Skeletal muscle satellite cell (primary cell): ENCODE measurements around the gene TMEM213.

Experiments used
- H3K27me3 ChIP-seq: 2 replicates; pipeline ENCODE4 v1.7.0; 2013; ENCODE audit warnings: low read length; ENCODE audit not compliant: control insufficient read depth, insufficient read depth
- H3K36me3 ChIP-seq: 2 replicates; pipeline ENCODE4 v1.7.0; 2013; ENCODE audit warnings: mild to moderate bottlenecking, control low read depth, low read length; ENCODE audit not compliant: insufficient read depth
- H3K4me1 ChIP-seq: 2 replicates; pipeline ENCODE4 v1.7.0; 2013; ENCODE audit warnings: low read length; ENCODE audit not compliant: control insufficient read depth, insufficient read depth
- H3K4me2 ChIP-seq: 2 replicates; pipeline ENCODE4 v1.7.0; 2013; ENCODE audit warnings: mild to moderate bottlenecking, low read length
- H3K4me3 ChIP-seq: 2 replicates; pipeline ENCODE4 v1.7.0; 2013; ENCODE audit warnings: low read length
- H3K9ac ChIP-seq: 2 replicates; pipeline ENCODE4 v1.7.0; 2013; ENCODE audit warnings: mild to moderate bottlenecking, low read depth, low read length, moderate library complexity
- H3K9me3 ChIP-seq: replicated peaks from 2 replicates; pipeline ENCODE4 v1.7.0; 2013; ENCODE audit warnings: mild to moderate bottlenecking, control low read depth, low read length

The TMEM213 gene

GRCh38 chr7:138825049-138825721 lies 27.4 kb downstream of the TMEM213 start:
- no peak overlapping the region for H3K9ac ChIP-seq
- no peaks in the 10 kb centered on the region for H3K4me1 ChIP-seq
- H3K36me3 ChIP-seq, result no peaks in the 10 kb centered on the region
- H3K4me3 ChIP-seq, result no peak overlapping the region
- no peak overlapping the region for H3K4me2 ChIP-seq
- H3K27me3 ChIP-seq, result no peaks in the 10 kb centered on the region
- no peaks in the 10 kb centered on the region for H3K9me3 ChIP-seq

- Histone ChIP-seq H3K27me3 (no peaks in the 10 kb centered on the region), H3K9me3 (no peaks in the 10 kb centered on the region), H3K4me3 (no peak overlapping the region), H3K36me3 (no peaks in the 10 kb centered on the region), H3K4me2 (no peak overlapping the region), H3K4me1 (no peaks in the 10 kb centered on the region), H3K9ac (no peak overlapping the region)
Measured at GRCh38 chr7:138828302-138828701, 30.5 kb downstream of the TMEM213 start.

GRCh38 chr7:138829335-138829734 lies 31.5 kb downstream of the TMEM213 start:
- Histone ChIP-seq H3K27me3 (no peaks in the 10 kb centered on the region), H3K9me3 (no peaks in the 10 kb centered on the region), H3K9ac (no peak overlapping the region), H3K4me2 (no peak overlapping the region), H3K36me3 (no peaks in the 10 kb centered on the region), H3K4me1 (no peaks in the 10 kb centered on the region), H3K4me3 (no peak overlapping the region)

GRCh38 chr7:138832966-138833365 lies 35.2 kb downstream of the TMEM213 start:
- no peak overlapping the region for H3K4me2 ChIP-seq
- H3K27me3 ChIP-seq, result no peaks in the 10 kb centered on the region
- H3K9ac ChIP-seq, result no peak overlapping the region
- no peaks in the 10 kb centered on the region for H3K9me3 ChIP-seq
- no peak overlapping the region for H3K4me3 ChIP-seq
- no peaks in the 10 kb centered on the region for H3K4me1 ChIP-seq
- no peaks in the 10 kb centered on the region for H3K36me3 ChIP-seq

- H3K4me1 ChIP-seq, result no peaks in the 10 kb centered on the region
- H3K9me3 ChIP-seq, result no peaks in the 10 kb centered on the region
- no peaks in the 10 kb centered on the region for H3K27me3 ChIP-seq
- H3K36me3 ChIP-seq, result no peaks in the 10 kb centered on the region
- no peak overlapping the region for H3K9ac ChIP-seq
- no peak overlapping the region for H3K4me3 ChIP-seq
- H3K4me2 ChIP-seq, result no peak overlapping the region
Measured at GRCh38 chr7:138833596-138833995, 35.8 kb downstream of the TMEM213 start.

- Histone ChIP-seq H3K4me2 (no peak overlapping the region), H3K4me1 (no peaks in the 10 kb centered on the region), H3K36me3 (no peaks in the 10 kb centered on the region), H3K9me3 (no peaks in the 10 kb centered on the region), H3K4me3 (no peak overlapping the region), H3K9ac (no peak overlapping the region), H3K27me3 (no peaks in the 10 kb centered on the region)
Measured at GRCh38 chr7:138834583-138834982, 36.8 kb downstream of the TMEM213 start.

GRCh38 chr7:138835087-138835486 lies 37.3 kb downstream of the TMEM213 start:
- no peaks in the 10 kb centered on the region for H3K27me3 ChIP-seq
- H3K9ac ChIP-seq, result no peak overlapping the region
- no peaks in the 10 kb centered on the region for H3K4me1 ChIP-seq
- H3K9me3 ChIP-seq, result no peaks in the 10 kb centered on the region
- H3K4me2 ChIP-seq, result no peak overlapping the region
- H3K4me3 ChIP-seq, result no peak overlapping the region
- H3K36me3 ChIP-seq, result no peaks in the 10 kb centered on the region

- H3K36me3 ChIP-seq, result no peaks in the 10 kb centered on the region
- H3K4me1 ChIP-seq, result no peaks in the 10 kb centered on the region
Measured at GRCh38 chr7:138837627-138838026, 39.8 kb downstream of the TMEM213 start.

GRCh38 chr7:138838166-138838565 lies 40.4 kb downstream of the TMEM213 start:
- Histone ChIP-seq H3K9me3 (no peaks in the 10 kb centered on the region), H3K9ac (no peak overlapping the region), H3K27me3 (no peaks in the 10 kb centered on the region), H3K36me3 (no peaks in the 10 kb centered on the region), H3K4me3 (no peak overlapping the region), H3K4me1 (no peaks in the 10 kb centered on the region), H3K4me2 (no peak overlapping the region)

More at GRCh38 chr7:138837627-138838026, 39.8 kb downstream of the TMEM213 start:
- H3K9me3 ChIP-seq, result no peaks in the 10 kb centered on the region
- no peak overlapping the region for H3K9ac ChIP-seq
- no peak overlapping the region for H3K4me2 ChIP-seq
- H3K27me3 ChIP-seq, result no peaks in the 10 kb centered on the region
- no peak overlapping the region for H3K4me3 ChIP-seq

GRCh38 chr7:138842111-138842510 lies 44.3 kb downstream of the TMEM213 start:
- no peak overlapping the region for H3K4me3 ChIP-seq
- no peaks in the 10 kb centered on the region for H3K4me1 ChIP-seq
- H3K36me3 ChIP-seq, result no peaks in the 10 kb centered on the region
- H3K4me2 ChIP-seq, result no peak overlapping the region
- no peak overlapping the region for H3K9ac ChIP-seq
- no peaks in the 10 kb centered on the region for H3K27me3 ChIP-seq
- H3K9me3 ChIP-seq, result no peaks in the 10 kb centered on the region

GRCh38 chr7:138843632-138844580 lies 46.1 kb downstream of the TMEM213 start:
- Histone ChIP-seq H3K9ac (no peak overlapping the region), H3K4me1 (no peaks in the 10 kb centered on the region), H3K4me2 (no peak overlapping the region), H3K27me3 (no peaks in the 10 kb centered on the region), H3K9me3 (no peaks in the 10 kb centered on the region), H3K4me3 (no peak overlapping the region), H3K36me3 (no peaks in the 10 kb centered on the region)
